Activated CD8-positive, alpha-beta memory T cell treated with anti-CD3 and anti-CD28 coated beads for 1 hour (primary cell): ENCODE data around the gene RABEP2.
A peak's percentile ranks its signal among the peaks of the same experiment; 100 is the strongest.
"Not testable (repeated sequence)": the region's sequence is repeated elsewhere in the genome, so short reads cannot be mapped to it uniquely, and the experiment has no call there.

ENCODE experiments used
- DNase-seq, 2 donors: peaks; one replicate each; pipeline ENCODE4 v3.0.0-alpha.2; 2020; ENCODE audit warnings: low read depth in 1 of 2; ENCODE audit errors: extremely low read depth in 1 of 2

Gene RABEP2

DNA sequence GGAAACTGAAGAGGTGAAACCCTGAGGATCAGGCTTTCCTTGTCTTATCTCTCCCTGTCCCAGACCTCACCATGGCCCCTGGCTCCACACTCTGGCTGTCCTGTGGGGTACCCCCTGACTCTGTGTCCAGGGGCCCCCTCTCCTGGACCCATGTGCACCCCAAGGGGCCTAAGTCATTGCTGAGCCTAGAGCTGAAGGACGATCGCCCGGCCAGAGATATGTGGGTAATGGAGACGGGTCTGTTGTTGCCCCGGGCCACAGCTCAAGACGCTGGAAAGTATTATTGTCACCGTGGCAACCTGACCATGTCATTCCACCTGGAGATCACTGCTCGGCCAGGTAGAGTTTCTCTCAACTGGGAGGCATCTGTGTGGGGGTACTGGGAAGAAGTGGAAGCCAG is 8.1 kb upstream of the RABEP2 start:
- DNase-seq, result no peak

DNA sequence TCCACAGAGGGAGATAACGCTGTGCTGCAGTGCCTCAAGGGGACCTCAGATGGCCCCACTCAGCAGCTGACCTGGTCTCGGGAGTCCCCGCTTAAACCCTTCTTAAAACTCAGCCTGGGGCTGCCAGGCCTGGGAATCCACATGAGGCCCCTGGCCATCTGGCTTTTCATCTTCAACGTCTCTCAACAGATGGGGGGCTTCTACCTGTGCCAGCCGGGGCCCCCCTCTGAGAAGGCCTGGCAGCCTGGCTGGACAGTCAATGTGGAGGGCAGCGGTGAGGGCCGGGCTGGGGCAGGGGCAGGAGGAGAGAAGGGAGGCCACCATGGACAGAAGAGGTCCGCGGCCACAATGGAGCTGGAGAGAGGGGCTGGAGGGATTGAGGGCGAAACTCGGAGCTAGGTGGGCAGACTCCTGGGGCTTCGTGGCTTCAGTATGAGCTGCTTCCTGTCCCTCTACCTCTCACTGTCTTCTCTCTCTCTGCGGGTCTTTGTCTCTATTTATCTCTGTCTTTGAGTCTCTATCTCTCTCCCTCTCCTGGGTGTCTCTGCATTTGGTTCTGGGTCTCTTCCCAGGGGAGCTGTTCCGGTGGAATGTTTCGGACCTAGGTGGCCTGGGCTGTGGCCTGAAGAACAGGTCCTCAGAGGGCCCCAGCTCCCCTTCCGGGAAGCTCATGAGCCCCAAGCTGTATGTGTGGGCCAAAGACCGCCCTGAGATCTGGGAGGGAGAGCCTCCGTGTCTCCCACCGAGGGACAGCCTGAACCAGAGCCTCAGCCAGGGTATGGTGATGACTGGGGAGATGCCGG is 7.5 kb upstream of the RABEP2 start:
- no peak for DNase-seq

DNA sequence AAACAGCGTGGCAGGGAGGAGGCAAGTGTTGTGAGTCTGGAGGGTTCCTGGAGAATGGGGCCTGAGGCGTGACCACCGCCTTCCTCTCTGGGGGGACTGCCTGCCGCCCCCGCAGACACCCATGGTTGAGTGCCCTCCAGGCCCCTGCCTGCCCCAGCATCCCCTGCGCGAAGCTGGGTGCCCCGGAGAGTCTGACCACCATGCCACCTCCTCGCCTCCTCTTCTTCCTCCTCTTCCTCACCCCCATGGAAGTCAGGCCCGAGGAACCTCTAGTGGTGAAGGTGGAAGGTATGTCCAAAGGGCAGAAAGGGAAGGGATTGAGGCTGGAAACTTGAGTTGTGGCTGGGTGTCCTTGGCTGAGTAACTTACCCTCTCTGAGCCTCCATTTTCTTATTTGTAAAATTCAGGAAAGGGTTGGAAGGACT is 6.8 kb upstream of the RABEP2 start, which contains the start of gene CD19:
TSS of gene CD19 (plus strand) at position 171 of the 425 bp plus-strand sequence. CDS start at position 201, 30 bp downstream.
- no peak for DNase-seq

DNA sequence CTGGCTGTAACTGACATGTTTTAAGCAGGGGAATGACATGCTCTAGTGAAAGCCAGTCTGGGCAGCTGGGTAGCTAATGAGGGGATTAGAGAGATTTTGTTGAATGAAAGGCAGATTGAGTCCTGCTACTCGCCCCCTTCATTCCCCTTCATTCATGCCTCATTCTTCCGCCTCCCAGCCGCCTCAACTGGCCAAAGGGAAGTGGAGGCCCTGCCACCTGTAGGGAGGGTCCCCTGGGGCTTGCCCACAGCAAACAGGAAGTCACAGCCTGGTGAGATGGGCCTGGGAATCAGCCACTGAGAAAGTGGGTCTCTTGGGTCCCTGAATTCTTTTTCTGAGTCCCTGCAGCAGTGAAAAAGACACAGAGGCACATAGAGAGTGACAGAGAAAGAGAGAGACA is 5.6 kb upstream of the RABEP2 start:
- no peak for DNase-seq

DNA sequence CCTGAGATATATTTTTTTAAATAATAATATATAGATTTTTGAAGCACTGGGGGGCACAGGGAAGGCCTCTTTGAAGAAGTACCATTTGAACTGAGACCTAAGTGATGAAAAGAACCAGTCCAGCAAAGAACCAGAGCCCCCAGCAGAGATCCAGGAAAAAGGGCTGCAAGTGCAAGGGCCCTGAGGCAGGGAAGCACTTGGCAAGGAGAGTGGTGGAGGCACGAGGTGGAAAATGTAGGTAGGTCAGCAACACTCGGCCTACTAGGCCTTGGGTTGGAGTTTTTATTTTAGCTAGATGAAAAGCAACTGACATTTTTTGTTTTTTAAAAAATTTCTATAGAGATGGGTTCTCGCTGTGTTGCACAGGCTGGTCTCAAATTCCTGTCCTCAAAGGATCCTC is 5.2 kb upstream of the RABEP2 start:
- no peak for DNase-seq

DNA sequence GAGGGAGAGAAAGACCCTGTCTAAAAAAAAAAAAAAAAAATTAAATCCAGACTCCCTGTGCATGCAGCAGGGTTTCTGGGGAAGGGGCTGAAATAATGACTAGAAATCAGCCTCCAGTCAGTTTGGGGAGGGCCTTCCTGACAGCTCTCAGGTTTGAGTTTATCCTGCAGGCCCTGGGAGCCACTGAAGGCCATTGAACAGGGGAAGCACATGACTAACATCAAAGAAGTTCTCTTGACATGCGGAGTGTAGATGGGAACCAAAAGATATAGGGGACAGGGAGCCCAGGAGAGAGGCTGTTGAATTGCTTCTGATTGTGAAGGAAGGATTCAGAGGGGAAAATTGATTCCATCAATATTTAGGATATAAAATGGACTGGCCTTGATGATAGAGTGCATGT is 2.8 kb upstream of the RABEP2 start:
- no peak for DNase-seq

DNA sequence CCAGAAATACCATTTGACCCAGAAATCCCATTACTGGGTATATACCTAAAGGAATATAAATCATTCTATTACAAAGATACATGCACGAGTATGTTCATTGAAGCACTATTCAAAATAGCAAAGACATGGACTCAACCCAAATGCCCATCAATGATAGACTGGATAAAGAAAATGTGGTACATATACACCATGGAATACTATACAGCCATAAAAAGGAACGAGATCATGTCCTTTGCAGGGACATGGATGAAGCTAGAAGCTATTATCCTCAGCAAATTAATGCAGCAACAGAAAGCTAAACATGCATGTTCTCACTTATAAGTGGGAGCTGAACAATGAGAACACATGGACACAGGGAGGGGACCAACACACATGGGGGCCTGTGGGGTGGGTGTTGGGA is 1.2 kb upstream of the RABEP2 start:
- DNase-seq, result not testable (repeated sequence)

DNA sequence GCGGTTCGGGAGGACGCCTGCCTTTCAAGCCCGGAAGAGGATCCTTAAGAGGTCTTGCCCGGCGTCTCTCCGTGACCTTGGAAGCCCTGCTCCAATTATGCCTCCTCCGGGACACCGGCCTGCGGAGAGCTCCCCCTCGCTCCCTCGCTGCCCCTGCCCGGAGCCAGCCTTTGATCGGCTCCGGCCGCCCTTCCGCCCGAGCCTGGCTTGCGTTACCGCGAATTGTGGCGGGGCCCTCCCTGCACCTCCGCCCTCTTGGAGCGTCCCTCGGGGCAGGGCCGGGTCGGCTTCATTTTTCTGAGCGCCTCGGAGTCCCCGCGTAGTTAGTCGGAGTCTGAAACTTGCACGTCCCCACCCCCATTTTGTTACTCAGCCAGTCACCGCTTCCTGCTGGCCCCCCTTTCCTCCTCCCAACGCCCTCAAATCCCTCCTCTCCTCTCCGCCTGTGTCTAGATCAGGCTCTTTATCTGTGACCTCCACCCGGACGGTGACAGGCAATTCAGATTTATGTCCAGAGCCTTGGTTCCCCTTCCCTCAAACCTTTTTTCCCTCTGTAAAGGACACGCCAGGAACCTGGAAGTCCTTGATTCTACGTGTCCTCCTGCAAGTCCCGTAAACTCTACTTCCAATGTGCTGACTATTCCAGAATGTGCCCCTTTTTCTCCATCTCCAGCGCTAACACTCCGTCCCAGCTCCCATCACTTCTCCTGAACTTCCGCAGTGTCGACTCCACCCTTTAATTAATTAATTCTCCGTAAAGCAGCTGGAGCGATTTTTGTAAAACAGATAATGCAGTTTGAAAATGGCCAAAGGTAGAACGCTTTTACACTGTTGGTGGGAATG is 569 bp upstream of the RABEP2 start:
- peak; percentile 51 to 54 for DNase-seq

DNA sequence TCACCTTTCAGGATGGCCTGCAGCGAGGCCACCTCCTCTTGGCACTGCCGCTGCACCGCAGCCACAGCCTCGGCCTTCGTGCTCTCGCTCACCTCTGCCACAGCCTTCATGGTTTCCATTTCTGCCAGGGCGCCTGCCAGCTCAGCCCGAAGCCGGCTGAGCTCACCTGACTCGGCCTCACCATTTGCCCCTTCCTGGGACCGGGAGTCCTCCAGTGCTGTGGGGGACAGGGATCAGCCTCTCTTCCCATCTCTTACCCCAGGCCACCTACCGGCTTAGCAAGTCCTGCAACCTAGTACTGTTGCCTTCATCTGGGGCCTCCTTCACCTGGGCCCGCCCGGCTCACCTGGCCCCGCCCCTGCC is 658 bp downstream of the RABEP2 start:
- DNase-seq, result no peak

DNA sequence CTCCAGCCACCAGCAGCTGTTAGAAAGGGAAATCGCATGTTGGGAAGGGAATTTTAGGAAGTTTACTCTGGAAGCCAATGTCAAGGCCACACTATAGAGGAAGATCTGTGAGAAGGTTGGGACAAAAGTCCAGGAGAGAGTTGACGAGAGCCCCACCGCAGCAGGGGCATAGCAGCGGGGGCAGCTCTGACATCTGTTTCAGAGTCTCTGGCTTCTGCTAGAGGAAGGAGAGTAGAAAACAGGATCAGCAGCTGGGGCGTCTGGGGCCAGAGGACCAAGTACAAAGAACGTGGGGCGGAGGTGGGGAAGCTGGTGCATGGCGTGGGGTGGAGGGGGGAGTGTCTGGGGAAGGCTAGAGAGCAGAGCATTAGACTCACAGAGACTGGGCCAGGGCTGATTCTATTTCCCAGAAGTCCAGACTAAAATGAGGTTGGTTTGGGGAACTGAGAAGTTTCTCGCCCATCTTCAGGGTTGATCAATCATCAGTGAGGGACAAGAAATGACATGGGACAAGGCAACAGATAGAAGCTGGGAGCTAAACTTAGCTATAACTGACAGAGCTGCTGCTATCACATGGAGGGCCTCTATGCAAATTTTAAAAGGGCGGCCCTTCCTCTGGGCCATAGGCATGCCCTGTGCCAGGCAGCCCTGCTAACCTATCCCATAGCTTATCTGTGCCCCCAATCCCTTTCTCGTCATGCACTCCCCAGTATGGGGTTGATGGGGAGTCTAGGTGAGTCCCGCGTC is 1.2 kb downstream of the RABEP2 start:
- no peak for DNase-seq

DNA sequence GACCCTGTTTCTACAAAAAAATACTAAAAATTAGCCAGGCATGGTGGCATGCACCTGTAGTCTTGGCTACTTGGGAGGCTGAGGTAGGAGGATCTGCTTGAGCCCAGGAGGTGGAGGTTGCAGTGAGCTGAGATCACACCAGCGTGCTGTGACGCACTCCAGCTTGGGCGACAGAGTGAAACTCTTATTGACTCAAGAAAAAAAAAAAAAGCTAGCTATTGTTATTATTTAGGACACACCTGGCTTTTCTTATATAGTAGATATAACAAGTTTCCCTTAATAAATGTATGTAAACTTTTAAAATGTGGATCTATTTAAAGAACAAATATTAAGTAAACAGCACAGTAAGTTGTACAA is 1.8 kb downstream of the RABEP2 start:
- DNase-seq, result no peak

DNA sequence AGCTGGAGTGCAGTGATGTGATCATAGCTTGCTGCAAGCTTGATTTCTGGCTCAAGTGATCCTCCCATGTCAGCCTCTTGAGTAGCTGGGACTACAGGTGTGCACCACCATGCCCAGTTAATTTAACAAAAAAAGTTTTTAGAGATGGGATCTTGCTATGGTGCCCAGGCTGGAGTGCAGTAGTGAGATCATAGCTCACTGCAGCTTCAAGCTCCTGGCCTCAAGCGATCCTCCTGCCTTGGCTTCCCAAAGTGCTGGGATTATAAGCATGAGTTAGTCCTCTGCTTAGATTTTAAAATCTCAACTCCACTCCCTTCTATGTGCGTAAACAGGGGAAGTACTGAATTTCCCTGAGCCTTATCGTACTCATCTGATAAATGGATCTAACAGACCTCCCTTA is 6.3 kb downstream of the RABEP2 start:
- DNase-seq, result no peak

DNA sequence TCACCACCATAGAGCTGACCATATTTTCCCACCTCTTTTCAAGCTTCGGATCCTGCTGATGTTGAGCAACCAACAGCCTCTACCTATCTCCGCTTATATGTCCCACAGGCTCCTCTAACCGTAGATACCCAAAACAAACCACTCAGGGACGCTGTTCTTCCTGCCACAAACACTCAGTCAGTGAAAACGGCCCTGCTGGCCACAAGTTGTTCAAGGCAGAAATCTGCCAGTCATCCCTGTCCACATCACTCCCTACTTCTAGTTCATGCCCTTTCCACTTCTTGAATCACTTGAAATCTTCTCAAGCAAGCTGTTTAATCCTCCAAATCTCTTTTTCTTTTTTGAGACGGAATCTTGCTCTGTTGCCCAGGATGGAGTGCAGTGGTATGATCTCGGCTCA is 7.9 kb downstream of the RABEP2 start:
- DNase-seq, result no peak

DNA sequence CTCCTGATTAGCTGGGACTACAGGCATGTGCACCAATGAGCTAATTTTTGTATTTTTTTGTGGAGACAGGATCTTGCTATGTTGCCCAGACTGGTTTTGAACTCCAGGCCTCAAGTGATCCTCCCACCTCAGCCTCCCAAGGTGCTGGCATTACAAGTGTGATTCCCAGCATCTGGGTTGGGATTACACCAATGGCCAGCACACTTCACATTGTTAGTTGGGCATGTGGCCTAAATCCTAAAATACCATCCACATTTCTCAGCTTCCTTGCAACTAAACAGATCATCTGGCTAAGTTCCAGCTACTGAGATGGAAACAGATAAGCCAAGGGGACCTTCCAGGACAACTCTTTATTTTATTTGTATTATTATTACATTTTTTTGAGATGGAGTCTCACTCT is 9.9 kb downstream of the RABEP2 start:
- no peak for DNase-seq

DNA sequence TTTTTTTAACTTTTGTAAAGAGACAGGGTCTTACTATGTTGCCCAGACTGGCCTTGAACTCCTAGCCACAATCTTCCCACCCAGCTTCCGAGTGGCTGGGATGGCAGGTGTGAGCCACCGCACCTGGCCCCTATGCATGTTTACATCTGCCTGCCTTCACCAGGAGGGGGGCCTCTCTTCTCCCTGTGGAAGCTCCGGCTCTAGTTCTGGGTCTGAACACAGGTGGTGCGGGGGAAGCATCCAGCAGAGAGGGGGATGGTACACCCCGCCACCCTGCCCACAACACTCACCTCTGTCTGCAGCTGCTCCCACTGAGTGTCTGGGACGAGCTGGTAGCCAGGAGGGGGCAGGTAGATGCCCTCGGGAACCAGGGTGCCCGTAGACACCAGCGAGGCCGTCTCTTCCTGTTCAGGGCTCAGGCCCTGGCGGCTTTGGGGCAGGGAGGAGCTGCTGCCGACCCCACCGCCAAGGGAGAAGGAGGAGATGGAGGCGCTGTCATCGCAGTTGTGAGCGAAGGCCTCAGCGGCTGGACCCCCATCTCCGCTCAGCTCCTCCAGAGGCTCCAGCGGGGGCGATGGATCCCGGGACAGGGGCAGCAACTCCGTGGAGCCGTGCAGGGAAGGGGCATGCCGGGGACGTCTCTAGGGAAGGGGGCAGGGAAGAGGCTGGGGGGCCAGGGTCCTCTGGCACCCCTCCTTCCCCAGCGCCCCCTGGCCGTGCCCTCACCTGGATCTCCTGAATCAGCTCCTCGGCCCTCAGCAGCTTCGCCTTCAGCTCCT is 10.9 kb downstream of the RABEP2 start:
- no peak for DNase-seq

DNA sequence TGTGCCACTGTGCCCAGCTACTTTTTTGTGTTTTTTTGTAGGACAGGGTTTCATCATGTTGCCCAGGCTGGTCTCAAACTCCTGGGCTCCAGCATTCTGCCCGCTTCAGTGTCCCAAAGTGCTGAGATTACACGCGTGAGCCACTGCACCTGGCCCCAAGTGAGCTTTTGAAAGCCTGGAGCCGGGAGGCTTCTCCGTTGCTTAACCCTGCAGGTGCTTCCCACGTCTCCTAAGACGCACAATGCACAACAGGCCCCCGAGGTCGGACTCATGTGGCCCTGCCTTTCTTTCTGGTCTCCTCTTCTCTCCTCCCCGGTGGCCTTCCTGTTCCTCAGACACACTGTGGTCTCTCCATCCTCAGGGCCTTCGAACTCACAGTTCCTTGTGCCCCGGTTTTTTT is 12.5 kb downstream of the RABEP2 start:
- no peak for DNase-seq

DNA sequence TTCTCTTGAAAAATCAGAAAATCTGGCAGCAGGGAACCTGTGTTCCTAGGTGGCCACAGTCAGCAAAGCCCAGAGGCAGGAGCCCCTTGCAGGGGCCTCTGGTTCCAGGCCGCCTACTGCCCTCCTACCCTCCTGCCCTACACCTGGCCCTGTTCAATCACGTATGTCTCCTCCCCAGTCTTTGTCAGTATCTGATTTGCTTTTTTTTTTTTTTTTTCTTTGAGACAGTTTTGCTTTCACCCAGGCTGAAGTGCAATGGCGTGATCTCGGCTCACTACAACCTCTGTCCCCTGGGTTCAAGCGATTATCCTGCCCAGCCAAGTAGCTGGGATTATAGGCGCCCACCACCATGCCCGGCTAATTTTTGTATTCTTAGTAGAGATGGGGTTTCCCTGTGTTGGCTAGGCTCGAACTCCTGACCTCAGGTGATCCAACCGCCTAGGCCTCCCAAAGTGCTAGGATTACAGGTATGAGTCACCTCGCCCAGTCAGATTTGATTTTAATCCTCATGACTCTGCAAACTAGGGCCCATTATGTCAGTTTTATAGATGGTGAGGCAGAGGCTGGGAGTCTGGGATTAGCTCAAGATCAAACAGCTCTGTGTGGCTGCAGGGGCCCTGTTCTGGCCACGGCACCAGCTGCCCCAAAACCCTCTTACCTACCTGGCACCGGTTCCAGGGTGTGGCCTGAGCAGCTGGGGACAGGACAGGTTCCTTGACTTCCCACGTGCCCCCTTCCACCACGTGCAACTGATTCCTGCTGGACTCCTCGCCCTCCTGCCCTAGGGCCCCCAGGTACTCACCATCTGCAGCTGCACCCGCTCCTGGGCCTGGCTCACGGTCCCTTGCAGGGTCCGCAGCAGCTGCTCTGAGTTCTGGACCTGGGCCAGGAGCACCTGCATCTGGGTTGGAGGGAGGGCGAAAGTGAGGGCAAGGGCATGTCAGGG is 14.7 kb downstream of the RABEP2 start:
- DNase-seq, result no peak

DNA sequence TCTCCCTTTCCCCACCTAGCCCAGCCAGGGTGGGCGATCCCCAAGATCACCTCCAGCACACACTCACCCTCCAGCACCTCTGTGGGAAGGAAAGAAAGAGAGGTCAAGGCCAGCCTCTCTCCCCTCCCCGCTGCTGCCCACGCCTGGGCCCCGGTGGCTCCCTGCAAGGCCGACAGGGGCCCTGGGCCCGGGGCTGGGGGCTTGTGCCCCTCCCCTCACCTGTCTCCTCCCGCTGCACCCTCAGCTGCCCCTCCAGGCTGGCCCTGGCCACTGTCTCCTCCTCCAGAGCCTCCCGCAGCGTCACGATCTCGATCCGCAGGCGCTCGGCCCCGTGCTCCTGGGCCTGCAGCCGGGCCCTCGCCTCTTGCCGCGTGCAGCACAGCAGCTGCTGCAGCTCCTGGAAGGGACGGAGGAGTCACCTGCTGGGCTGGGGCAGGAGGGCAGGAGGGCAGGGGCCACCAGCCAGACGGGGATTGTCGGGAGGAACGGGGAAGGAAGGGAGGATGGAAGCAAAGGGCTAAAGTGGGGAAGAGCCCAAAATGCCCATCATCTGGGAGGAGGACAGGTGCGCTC is 19.2 kb downstream of the RABEP2 start:
- no peak for DNase-seq

DNA sequence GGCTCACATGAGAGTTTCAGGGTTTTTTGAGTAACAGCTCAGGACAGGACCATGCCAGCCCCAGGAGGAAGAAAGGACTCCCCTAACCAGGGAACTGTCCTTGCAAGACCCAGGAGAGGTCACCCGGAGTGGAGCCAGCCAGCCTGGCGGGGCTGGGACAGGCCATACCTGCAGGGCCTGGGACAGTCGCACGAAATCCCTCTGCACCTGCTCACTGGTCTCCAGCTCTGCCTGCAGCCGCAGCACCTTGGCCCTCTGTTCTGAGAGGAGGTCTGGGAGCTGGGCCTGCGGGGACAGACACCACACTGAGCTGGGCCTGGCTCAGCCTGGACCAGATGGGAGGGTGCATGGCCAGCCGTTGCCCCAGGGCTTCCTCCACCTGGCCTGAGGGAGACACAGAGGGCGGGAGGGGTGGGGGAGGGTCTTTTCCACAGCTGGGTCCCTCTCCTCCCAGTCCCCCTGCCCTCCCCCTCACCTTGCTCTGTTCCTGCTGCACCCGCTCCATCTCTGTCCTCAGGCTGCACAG is 19.7 kb downstream of the RABEP2 start:
- DNase-seq, result no peak
